DND-41 (cell line): ENCODE data around the gene ZNF20.
"Not testable (repeated sequence)": the region's sequence is repeated elsewhere in the genome, so short reads cannot be mapped to it uniquely, and the experiment has no call there.

Experiments used
- ATAC-seq: fragments of 200-7000 bp; cut with Tn5 transposase; 3 replicates; pipeline ENCODE4 v1.9.1; 2021; ENCODE audit warnings: low read depth; ENCODE audit not compliant: insufficient read depth
- DNase-seq: peaks from one replicate; pipeline ENCODE4 v3.0.0-alpha.2; 2020
- H2AFZ ChIP-seq: 2 replicates; pipeline ENCODE4 v1.6.0; 2012; ENCODE audit warnings: low read depth, low read length
- H3K27ac ChIP-seq: 2 replicates; pipeline ENCODE4 v1.5.1; 2012; ENCODE audit warnings: low read length, inconsistent platforms
- H3K27me3 ChIP-seq: fragments of 200-600 bp; sonication (generic); 2 replicates; pipeline ENCODE4 v1.6.0; 2012; ENCODE audit warnings: low read length, mild to moderate bottlenecking, inconsistent platforms; ENCODE audit not compliant: insufficient read depth, poor library complexity
- H3K36me3 ChIP-seq: 2 replicates; pipeline ENCODE4 v1.5.1; 2012; ENCODE audit warnings: low read length, inconsistent platforms; ENCODE audit not compliant: insufficient read depth
- H3K4me1 ChIP-seq: 2 replicates; pipeline ENCODE4 v1.5.1; 2012; ENCODE audit warnings: mild to moderate bottlenecking, low read length; ENCODE audit not compliant: insufficient read depth
- H3K4me2 ChIP-seq: 2 replicates; pipeline ENCODE4 v1.6.0; 2012; ENCODE audit warnings: mild to moderate bottlenecking, moderate library complexity, low read length, inconsistent platforms; ENCODE audit not compliant: insufficient read depth
- H3K4me3 ChIP-seq, 2 experiments: fragments of 200-600 bp in 1 of 2; shearing (Covaris generic) in 1 of 2; 2 replicates each; pipeline ENCODE4 v1.5.1; 2012 to 2016; ENCODE audit warnings: inconsistent platforms in 2 of 2, low read length in 2 of 2, mild to moderate bottlenecking in 2 of 2, low read depth in 1 of 2, moderate library complexity in 1 of 2
- H3K79me2 ChIP-seq: 2 replicates; pipeline ENCODE4 v1.6.0; 2012; ENCODE audit warnings: low read length, inconsistent platforms; ENCODE audit not compliant: insufficient read depth
- H3K9ac ChIP-seq: 2 replicates; pipeline ENCODE4 v1.6.0; 2012; ENCODE audit warnings: low read depth, mild to moderate bottlenecking, inconsistent platforms, low read length, moderate library complexity
- H3K9me3 ChIP-seq: 2 replicates; pipeline ENCODE4 v1.5.1; 2012; ENCODE audit warnings: low read length, moderate library complexity, mild to moderate bottlenecking, inconsistent platforms; ENCODE audit not compliant: insufficient read depth, severe bottlenecking
- H4K20me1 ChIP-seq: 2 replicates; pipeline ENCODE4 v1.6.0; 2012; ENCODE audit warnings: low read length; ENCODE audit not compliant: insufficient read depth
- CTCF ChIP-seq: IDR thresholded peaks from 2 replicates; pipeline ENCODE4 v1.5.1; 2012; ENCODE audit warnings: borderline replicate concordance, low read length, moderate library complexity, mild to moderate bottlenecking; ENCODE audit not compliant: poor library complexity, severe bottlenecking; ENCODE audit errors: extremely low read depth

ZNF20 gene

GRCh38 chr19:12085074-12085818 lies 54.9 kb downstream of the ZNF20 start:
- Histone ChIP-seq H3K4me2 (no peak overlapping the region), H4K20me1 (no peaks in the 10 kb centered on the region), H3K4me1 (peaks cover 7% of the 10 kb centered on the region; the same call in 1 of the 2 replicates), H3K27me3 (no peaks in the 10 kb centered on the region), H3K27ac (no peak overlapping the region), H3K79me2 (no peaks in the 10 kb centered on the region), H3K9me3 (peaks cover 4% of the 10 kb centered on the region), H3K36me3 (no peaks in the 10 kb centered on the region), H3K4me3 (no peak overlapping the region), H2AFZ (no peak overlapping the region), H3K9ac (no peak overlapping the region)
- ATAC-seq (no peak), DNase-seq (no peak)
- no peak for TF ChIP-seq CTCF

GRCh38 chr19:12083336-12083735 lies 56.8 kb downstream of the ZNF20 start:
- not testable (repeated sequence) for H3K4me3 ChIP-seq, H3K36me3 ChIP-seq, H3K27me3 ChIP-seq, H3K4me2 ChIP-seq, H4K20me1 ChIP-seq, H3K79me2 ChIP-seq, H2AFZ ChIP-seq, H3K9ac ChIP-seq
- H3K9me3 ChIP-seq = peaks cover 12% of the 10 kb centered on the region
- DNase-seq (peak; percentile 47), ATAC-seq (peak; percentile 58; the same call in 2 of the 3 replicates)
- peak overlapping the region; percentile 55; the same call in 1 of the 2 replicates for H3K27ac ChIP-seq
- H3K4me1 ChIP-seq = peaks cover 18% of the 10 kb centered on the region
